CD4-positive, alpha-beta T cell treated with Interleukin-4 for 1 hour (primary cell): ENCODE data around the gene RNU1-1.
A peak's percentile ranks its signal among the peaks of the same experiment; 100 is the strongest.
"Not testable (repeated sequence)": the region's sequence is repeated elsewhere in the genome, so short reads cannot be mapped to it uniquely, and the experiment has no call there.

Experiments used
- DNase-seq, 2 donors: peaks; one replicate each; pipeline ENCODE4 v3.0.0-alpha.2; 2020 to 2022

Gene RNU1-1

GRCh38 chr1:16514107-16515055 lies at the start of gene RNU1-1:
Gene RNU1-1 (minus strand): TSS chr1:16514285.
- peak; percentile 82 to 85 for DNase-seq

- not testable (repeated sequence) for DNase-seq
Observed at GRCh38 chr1:16561035-16561434, 47.0 kb upstream of the RNU1-1 start.

GRCh38 chr1:16560498-16560897 lies 46.4 kb upstream of the RNU1-1 start:
- DNase-seq, result not testable (repeated sequence)

GRCh38 chr1:16559688-16560087 lies 45.6 kb upstream of the RNU1-1 start:
- not testable (repeated sequence) for DNase-seq

- DNase-seq, result not testable (repeated sequence)
Observed at GRCh38 chr1:16557034-16557433, 42.9 kb upstream of the RNU1-1 start.

GRCh38 chr1:16553244-16553643 lies 39.2 kb upstream of the RNU1-1 start:
- not testable (repeated sequence) for DNase-seq

- DNase-seq, result not testable (repeated sequence)
Observed at GRCh38 chr1:16550212-16550918, 36.3 kb upstream of the RNU1-1 start.

- DNase-seq, result not testable (repeated sequence)
Observed at GRCh38 chr1:16549545-16549944, 35.5 kb upstream of the RNU1-1 start.

GRCh38 chr1:16547502-16548241 lies 33.6 kb upstream of the RNU1-1 start:
- not testable (repeated sequence) for DNase-seq

- peak in 1 of 2 donors; percentile 36 for DNase-seq
Observed at GRCh38 chr1:16545682-16546095, 31.6 kb upstream of the RNU1-1 start.

- DNase-seq, result not testable (repeated sequence)
Observed at GRCh38 chr1:16540421-16540893, 26.4 kb upstream of the RNU1-1 start.

GRCh38 chr1:16537528-16537927 lies 23.4 kb upstream of the RNU1-1 start:
- DNase-seq, result not testable (repeated sequence)

- not testable (repeated sequence) for DNase-seq
Observed at GRCh38 chr1:16536796-16537195, 22.7 kb upstream of the RNU1-1 start.

GRCh38 chr1:16535898-16536297 lies 21.8 kb upstream of the RNU1-1 start:
- DNase-seq, result not testable (repeated sequence)

- DNase-seq, result not testable (repeated sequence)
Observed at GRCh38 chr1:16535487-16535886, 21.4 kb upstream of the RNU1-1 start.

- DNase-seq, result peak in 1 of 2 donors; percentile 38
Observed at GRCh38 chr1:16534829-16535456, 20.9 kb upstream of the RNU1-1 start.

- peak in 1 of 2 donors; percentile 12 for DNase-seq
Observed at GRCh38 chr1:16534239-16534828, 20.2 kb upstream of the RNU1-1 start.

- DNase-seq, result not testable (repeated sequence)
Observed at GRCh38 chr1:16532235-16532991, 18.3 kb upstream of the RNU1-1 start.

GRCh38 chr1:16528338-16528737 lies 14.3 kb upstream of the RNU1-1 start:
- DNase-seq, result not testable (repeated sequence)

- DNase-seq, result not testable (repeated sequence)
Observed at GRCh38 chr1:16525769-16526168, 11.7 kb upstream of the RNU1-1 start.

GRCh38 chr1:16521679-16522078 lies 7.6 kb upstream of the RNU1-1 start:
- not testable (repeated sequence) for DNase-seq
